G401.6 (cell line): ENCODE measurements around the gene DIS3L2.

Experiments
- FAIRE-seq: peaks from 2 replicates; lab custom pipeline; 2012; peaks lifted over from hg19 to GRCh38; lab: Jason Lieb, UNC

Gene DIS3L2

DNA sequence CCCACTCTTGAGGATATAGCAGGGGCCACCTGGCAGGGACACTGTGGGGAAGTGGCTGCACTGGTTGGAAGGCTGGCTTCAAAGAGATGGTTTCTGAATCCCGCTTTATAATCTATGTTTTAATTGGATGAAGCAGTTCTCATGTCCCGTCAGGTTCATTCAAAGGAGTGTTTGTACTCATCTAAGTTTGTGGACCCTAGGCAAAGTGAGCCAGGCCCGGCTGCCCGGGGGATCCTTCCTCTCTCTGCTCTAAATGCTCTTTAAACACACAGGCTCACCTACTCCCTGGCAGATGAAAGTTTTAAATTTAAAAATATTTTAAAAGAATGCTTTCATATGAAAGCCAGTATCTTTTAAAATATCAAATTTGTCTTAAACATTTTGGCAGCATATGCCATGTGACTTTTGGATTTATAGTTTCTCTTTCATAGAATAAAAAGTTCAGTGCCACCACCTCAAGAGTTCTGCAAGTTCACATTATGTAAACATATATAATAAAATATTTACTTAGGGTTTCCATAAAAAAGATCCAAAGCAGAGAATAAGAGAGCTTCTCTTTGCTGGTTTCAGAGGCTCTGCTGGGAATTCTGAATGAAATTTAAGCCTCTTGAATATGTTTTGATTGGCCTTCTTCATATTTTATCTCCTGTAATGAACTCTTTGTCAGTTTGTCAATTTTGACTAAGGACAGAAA lies 273.6 kb downstream of the DIS3L2 start:
- no peak for FAIRE-seq

DNA sequence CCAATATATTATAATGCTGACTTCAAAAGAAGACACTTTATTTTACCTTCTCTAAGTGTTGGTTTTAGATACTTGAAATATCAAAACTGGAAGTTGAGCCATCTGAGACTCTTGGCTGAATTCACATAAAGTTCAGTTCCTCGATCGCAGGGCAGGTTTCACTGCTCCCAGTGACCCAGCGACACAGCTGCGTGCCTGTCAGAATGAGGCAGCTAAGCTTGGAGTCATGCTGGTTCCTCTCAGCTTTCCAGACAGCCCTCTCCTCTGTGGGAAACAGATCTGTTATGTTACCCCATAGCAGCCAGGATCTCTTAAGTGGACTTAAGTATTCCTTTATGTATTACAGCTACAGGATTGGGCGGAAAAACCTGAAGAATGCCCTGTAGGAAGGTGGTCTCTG lies 274.2 kb downstream of the DIS3L2 start:
- FAIRE-seq = no peak

DNA sequence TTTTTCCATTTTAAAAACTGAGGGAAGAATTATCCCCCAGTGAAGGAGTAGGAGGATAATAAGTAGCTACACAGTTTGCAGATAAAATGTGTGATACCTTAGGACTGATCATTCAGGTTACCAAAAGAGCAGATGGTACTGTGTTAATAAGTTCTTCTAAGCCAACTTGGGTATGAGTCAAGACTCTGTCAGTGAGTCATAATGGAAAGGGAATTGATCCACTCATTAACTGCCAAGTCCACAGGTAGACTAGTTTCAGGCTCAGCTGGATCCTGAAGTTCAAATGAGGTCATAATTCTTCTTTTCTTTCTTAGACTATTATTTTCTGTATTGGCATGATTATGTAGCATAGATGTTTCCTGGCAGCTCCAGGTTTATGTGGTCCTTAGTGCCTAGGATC lies 274.7 kb downstream of the DIS3L2 start:
- no peak for FAIRE-seq

DNA sequence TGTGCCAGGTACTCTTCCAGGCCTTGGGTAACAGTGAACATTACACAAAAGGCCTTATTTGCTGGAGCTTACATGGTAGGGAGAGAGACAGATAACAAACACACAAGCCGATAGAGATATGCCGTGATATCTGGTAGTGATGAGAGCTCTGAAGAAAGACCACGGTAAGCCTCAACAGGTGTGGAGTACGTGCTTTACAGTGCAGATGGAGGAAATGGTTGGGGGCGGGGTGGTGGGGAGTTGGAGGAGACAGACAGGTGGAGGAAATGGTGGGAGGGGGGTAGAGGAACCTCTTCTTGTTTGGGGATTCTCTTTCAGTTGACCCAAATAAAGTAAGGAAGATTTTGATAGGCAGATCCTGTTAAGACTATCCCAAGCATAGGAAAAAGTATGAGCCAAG lies 276.0 kb downstream of the DIS3L2 start:
- no peak for FAIRE-seq

DNA sequence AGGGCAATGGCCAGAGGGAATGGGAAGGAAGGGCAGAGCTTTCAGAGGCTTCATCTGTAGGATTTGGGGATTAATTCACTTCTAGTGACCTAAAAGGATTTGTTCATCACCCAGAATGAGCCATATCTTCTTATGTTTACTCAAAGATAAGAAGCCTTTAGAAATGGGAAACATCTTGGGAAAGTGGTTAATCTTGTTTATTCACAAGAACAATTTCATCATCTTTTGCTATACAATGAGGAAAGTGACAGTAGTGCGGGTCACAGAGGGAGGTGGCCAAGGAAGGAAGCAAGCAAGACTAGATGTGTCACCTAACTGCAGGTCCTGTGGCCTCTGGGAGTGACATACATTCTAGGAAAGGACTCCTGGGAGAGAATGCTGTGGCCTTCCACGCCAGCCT lies 276.6 kb downstream of the DIS3L2 start:
- no peak for FAIRE-seq

DNA sequence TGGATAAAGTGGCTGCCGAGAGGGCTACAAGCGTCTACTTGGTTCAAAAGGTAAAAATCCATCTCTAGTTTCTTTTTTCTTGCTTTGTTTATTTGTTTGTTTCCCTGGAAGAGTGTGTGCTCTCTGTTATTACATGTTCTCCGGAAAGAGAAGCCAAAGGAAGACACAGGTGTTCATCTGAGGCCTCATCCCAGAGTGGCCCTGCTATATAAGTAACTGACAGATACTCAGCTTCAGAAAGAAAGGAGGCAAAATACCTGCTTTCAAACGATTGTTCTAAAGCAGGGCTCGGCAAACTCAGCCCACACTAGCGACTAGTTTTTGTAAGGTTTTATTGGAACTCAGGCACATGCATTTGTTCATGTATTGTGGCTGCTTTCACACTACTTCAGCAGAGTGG lies 277.1 kb downstream of the DIS3L2 start:
- no peak for FAIRE-seq

DNA sequence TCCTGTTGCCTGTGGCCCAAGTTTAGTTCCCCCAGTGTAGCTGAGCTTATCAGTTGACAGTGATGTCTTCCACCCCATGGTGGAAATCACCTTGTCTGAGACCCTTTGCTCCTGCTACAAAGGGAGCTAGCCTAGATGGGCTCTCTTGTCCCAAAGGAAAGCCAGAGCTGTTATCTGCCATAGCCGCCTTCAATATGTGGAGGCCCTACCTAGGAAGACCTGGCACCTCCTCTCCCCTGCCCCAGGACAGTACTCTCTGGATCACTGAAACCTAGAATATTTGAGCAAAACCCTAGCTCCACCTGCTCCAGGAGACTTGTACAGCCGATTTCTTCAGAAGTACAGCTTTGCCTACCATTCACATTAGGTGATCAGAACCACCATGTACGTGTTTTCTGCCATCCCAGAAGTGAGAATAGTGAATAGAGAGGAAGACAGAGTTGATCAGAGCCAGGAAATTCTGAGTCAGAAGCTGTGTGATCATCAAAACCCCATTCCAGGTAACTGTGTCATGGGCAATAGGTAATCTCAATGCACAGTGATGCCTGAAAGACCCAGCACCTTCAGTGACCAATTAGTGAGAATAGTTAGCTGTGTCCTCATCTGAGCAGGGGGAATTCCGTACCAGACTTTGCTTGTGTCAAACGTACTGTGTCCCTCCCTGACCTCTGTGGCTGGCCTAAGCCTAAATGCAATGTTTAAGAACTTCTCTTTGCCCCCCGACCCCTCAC lies 278.6 kb downstream of the DIS3L2 start:
- no peak for FAIRE-seq

DNA sequence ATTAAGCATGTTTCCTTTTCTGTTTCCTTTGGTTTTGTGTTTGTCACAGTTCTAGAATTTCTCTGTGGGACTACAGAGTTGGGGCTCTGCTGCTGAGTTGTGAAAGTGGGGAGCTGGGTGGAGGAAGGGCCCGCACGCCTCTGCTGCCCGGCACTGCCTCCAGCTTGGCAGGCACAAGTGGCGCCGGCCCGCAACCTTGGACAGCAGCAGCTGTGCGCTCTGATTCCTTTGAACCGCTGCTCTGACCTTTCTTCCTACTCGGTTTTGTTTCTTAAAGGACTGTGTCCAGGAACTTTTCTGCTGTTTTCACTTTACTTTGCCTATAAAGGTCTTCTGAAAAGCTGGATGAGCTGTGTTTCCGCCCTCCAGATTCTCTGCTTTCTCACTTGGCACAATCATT lies 279.4 kb downstream of the DIS3L2 start:
- FAIRE-seq = no peak

DNA sequence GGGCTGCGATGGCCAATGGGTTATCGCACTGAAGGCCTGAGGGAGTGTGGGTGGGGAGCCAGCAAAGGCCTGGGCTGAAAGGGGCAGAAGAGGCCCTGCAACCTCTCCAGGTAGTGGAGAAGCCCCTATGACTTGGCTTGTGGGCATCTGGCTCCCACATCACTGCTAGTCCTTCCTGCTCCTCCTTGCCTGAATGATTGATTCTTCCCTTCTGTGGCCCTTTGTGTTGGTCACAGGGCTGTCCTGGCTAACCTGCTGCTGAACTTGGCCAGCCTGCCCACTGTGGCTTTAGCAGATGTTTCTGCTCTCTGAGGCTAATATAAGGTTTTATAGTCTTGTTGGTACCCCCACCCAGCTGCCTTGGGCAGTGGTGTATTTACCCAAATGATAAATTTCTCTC lies 280.8 kb downstream of the DIS3L2 start:
- no peak for FAIRE-seq

DNA sequence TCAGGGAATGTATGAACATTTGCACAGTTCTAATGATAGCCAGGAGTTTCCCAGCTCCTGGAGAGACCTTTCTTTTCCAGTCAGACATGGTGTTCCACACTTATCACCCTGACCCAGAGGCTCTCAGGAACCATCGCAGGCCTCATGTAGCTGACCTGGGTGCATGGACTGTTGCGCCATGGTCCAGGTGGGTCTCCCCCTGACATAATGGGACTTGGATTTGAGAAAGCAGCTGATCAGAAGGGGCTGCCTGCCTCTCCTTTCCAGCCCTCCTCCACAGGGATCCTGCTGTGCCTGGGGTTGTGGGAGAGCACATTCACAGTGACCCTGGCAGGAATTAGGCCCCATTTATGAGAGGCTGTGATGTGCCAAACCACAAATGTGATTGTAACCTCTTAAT lies 283.6 kb downstream of the DIS3L2 start:
- no peak for FAIRE-seq

DNA sequence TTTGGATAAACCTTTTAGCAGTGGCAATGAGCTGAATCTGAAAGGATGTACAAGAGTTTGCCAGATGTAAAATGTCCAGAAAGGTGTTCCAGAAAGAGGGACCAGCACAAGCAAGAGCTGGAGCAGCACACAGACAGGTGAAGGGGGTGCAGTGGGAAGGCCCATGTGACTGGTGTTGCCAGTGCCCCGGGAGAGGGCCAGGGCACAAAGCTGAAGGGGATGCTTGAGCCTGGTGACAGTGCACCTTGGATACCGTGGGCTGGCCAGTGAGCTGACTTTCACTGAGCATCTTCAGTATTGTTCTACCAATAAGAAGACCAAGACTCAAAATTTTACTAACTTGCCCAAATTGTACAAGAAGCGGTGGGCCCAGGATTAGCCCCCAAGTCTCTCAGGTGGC lies 284.7 kb downstream of the DIS3L2 start:
- FAIRE-seq = no peak

DNA sequence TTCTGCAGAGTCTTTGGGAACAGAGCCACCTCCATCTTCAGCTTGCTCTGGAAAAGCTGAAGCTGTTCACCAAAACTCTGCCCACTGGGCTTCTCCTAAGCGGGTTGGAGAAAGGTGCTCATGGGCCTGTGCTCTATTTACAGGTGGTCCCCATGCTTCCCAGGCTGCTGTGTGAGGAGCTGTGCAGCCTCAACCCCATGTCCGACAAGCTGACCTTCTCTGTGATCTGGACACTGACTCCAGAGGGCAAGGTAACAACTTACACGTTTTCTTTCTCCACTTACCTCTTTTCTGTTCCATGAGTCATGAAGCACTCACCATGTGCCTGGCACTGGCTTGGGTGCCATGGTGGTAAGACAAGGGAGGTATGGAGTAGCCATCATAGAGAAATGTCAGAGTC lies 287.6 kb downstream of the DIS3L2 start:
- no peak for FAIRE-seq

DNA sequence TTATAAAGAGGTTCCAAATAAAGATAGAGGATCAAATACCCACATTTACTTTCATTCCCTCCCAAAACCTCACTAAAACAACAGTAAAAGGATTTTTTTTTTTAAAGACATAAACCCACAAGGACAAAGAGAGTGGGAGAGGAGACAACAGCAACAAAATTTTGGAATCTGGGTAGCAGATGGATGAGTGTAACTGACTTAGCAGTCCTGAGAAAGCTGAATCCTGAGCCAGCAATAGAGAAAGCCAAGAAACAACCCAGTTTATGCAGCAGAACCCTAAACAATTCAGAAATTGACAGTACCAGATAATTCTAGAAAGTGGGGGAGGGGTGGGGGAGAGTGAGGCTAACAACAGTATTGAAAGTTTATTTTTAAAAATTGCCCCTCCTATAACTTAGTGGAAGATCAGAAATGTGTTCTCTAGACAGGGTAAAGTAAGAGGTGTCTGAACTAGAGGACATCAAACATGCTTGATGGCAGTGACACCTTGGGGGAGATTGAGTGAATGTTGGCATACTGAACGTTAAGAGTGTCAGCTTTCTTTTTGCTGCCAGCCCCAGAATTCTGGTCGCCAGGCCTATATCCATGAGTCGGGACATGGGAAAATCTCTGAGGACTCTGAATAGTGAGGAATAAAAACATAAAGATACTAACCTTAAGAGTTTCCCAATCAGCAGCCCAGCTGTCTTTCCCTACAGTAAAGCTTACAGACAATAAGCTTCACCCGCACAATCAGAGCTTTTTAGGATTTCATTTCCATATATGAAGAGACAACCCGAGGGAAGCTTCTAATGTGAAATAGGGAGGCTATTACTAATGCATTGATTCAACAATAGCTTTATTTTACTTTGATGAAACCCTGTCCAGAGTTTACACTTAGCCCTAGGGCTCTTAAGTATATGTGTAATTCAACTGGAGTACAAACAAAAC lies 289.0 kb downstream of the DIS3L2 start:
- FAIRE-seq = no peak

DNA sequence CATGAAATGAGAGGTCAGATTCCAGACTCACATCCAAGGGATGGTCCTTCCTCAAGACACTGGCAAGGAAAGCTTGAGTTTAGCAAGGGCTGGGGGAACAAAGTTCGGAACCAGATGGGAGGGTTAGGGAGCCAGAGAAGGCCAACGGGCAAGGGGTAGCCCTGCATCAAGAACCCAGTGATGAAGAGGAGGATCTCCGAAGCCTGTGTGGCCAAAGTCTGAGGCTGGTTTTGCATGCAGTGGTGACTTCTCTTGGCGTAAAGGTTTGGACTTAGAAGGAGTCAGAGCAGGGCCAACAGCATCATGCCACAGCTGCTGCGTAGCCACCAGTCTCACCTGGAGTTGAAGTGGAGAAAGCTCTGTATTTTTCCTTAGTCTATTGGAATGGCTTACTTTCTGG lies 293.5 kb downstream of the DIS3L2 start:
- FAIRE-seq = no peak

DNA sequence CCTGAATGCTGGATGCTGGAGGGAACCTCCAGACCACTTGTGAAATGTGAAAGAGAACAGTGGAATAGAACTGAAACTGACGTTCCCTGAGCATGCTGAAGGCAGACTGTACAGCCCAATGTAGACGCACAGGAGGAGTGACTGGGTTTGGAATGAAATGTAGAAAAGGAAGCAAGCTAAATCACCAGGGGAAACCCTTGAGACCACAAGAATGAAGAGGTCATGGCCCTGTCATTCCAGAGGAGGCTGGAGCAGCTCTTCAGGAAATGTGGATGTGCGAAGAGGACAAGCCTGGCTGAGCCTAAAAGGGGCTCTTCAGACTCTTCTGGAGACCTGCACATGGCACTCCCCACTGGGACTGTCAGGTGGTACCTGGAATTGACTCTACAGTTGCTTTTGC lies 298.6 kb downstream of the DIS3L2 start:
- no peak for FAIRE-seq

DNA sequence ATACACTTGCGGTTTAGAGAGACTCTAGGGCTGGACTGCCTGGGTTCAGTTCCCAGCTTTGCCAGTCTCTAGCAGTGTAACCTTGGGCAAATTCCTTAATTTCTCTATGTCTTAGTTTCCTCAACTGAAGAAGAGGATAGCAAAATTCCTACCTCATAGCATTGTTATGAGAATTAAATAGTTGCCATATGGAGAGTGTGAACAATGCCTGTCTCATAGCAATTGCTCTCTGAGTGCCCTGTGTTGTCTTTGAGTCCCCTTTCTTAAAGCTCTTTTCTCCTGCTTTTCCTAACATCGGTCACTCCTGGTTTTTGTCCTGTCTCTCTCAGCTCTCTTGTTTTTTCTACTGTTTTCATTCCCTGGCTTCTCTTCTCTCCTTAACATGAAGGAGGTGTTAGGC lies 300.3 kb downstream of the DIS3L2 start:
- FAIRE-seq = no peak

DNA sequence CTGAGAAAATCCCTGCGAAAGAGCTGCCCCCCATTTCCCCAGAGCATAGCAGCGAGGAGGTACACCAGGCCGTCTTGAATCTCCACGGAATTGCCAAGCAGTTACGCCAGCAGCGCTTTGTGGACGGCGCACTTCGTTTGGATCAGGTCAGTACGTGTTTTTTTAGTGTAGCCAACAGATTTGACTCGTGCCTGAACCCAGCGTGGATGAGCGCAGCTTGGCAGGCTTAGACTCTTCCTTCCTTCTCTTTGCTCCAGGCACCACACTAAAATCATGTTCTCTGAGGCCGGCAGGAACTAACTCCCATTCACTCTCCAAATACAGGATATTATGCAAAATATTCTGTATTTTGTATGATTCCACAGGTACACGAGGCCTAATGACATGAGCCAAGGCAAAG lies 301.8 kb downstream of the DIS3L2 start:
- no peak for FAIRE-seq

DNA sequence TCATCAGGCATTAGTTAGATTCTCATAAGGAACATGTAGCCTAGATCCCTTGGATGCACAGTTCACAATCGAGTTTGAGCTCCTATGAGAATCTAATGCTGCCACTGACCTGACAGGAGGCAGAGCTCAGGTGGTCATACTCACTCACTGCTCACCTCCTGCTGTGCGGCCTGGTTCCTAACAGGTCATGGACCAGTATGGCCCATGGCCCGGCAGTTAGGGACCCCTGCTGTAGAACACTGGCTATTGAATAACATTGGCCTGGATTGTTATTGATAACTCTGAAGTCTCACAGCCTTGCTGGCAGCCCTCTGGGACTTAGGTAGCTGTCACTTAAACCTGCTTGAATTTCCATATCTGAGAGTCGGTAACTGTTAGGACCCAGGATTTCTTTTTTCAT lies 302.6 kb downstream of the DIS3L2 start:
- no peak for FAIRE-seq

DNA sequence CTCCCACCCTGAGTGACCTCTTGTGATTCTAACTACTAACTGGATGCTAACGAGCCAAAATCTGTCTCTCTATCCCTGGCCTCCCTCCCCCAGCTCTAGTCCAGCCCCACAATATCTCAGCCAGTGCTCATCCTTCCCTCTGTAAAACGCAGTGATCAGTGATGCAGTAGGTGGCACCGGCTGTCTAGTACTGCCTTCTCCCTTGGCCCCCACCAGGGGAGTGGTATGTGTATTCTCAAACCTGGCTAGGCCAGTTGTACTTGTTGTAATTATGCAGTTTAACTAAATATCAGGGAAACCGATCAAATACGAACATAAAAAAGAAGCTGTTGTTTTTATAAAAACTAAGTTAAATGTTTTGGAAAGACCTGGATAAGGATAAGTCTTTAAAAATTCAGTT lies 303.8 kb downstream of the DIS3L2 start:
- no peak for FAIRE-seq

DNA sequence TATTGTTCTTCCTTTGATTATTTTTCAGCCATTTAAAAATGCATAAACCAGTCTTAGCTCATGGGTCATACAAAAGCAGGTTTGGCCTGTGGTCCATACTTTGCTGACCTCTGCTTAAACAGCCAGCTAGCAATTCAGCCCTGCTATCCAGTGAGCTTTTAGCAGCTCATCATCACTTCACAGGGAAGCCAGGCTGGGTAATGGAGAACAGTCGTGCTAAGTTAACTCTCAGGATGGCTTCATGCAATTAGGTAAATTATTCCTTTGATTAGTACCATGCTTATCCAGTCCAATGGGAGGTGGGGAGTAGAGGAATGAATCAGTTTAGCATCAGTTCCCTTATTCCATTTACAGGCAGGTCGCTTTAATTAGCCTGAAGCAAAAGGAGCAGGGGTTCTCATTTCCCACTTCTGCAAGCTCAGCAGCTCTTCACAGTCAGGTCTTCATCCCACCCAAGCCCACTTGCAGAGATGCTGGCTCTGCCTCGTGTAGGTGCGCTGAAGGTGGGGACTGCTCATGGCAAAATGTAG lies 307.2 kb downstream of the DIS3L2 start:
- FAIRE-seq = no peak

DNA sequence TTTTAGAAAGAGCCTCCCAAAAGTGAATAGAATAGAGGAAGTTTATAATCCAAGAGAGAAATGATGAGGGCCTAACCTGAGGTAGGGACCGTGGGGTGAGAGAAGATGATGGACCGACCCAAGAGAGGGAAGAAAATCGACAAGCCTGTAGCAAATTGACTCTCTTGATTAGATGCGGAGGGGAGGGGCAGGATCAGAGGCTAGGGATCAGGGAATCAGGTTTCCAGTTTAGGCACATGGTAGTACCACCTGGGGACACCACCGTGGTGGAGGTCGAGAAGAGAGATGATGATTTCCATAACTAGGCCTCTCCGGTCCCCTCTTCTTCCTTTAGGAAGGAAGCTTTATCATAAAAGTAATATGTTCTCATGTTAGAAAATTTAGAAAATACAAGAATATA lies 308.4 kb downstream of the DIS3L2 start:
- FAIRE-seq = no peak

DNA sequence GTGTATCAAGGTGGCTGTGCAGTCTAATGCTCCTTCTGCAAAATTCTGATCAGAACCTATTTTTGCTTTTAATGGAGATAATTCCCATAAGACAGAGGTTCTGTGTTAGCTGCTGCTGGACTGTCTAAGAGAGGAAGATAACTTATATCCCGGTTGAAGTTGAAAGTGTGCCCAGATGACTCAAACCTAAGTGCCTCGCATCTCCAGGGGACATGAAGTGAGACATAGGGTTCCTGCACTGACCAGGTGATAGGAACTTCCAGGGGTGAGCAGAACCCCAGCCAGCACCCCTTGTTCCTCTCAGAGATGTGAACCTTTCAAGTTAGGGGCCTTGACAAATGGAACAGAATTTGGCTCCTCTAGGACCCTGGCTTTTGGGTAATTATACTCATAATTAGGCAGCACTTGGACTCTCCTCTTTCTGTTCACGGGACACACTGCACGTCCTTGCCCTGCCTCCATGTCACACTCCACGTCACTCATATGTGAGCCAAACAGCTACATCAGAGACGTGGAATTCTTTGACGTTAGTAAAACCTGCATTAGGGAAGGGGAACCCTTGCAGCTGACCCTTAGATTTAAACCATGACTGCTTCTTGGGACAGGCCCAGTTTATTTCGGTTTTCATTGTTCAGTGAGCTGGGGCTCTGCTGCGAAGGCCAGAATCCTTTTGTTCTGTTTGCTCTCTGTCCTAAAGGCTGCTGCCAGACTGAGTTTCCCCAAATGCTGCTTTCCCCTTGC lies 312.6 kb downstream of the DIS3L2 start:
- no peak for FAIRE-seq
